Loucy (cell line): Measurements from ENCODE around the gene STIMATE.

Experiments
- CTCF ChIP-seq: fragments of 200-600 bp; sonication (generic); conservative IDR thresholded peaks from 2 replicates; pipeline ENCODE4 v1.5.1; 2014; ENCODE audit warnings: mild to moderate bottlenecking, antibody characterized with exemption, low read length
- EZH2phosphoT487 ChIP-seq: fragments of 200-600 bp; IDR thresholded peaks from 2 replicates; pipeline ENCODE4 v1.6.1; 2018; ENCODE audit warnings: antibody characterized with exemption, mild to moderate bottlenecking, moderate library complexity, borderline replicate concordance

GRCh38 chr3:52925405-52926313 is 28.3 kb upstream of the STIMATE start:
- no peak for TF ChIP-seq CTCF
- TF ChIP-seq EZH2phosphoT487, result no peak
